ENCODE measurements around the gene REV3L.

The REV3L gene

GRCh38 chr6:111361648-111362047 lies 121.4 kb downstream of the REV3L start:
- no peak overlapping the region for H3K4me3 Mint-ChIP-seq
- H3K9me3 Mint-ChIP-seq = no peaks in the 10 kb centered on the region
- peak; percentile 46 to 60 (median 53) for TF ChIP-seq CTCF (IDR thresholded peaks at IDR 0.05; ENCODE audit: unreplicated experiment in 3 of 3)
- H3K27me3 Mint-ChIP-seq (ENCODE audit: low read depth) = no peaks in the 10 kb centered on the region
- H3K36me3 Mint-ChIP-seq (ENCODE audit: low read depth) = peaks cover 14% of the 10 kb centered on the region
- H3K4me1 Mint-ChIP-seq = peaks cover 7% of the 10 kb centered on the region
- peak overlapping the region in 2 of 3 experiments; percentile 14 to 47 for H3K27ac Mint-ChIP-seq

GRCh38 chr6:111358454-111358853 lies 124.6 kb downstream of the REV3L start:
- H3K9me3 Mint-ChIP-seq = no peaks in the 10 kb centered on the region
- peaks cover 29% of the 10 kb centered on the region for H3K36me3 Mint-ChIP-seq (ENCODE audit: low read depth)
- no peak overlapping the region for H3K4me3 Mint-ChIP-seq
- no peaks in the 10 kb centered on the region for H3K27me3 Mint-ChIP-seq (ENCODE audit: low read depth)
- H3K4me1 Mint-ChIP-seq = peaks cover 17% of the 10 kb centered on the region
- TF ChIP-seq CTCF (IDR thresholded peaks at IDR 0.05; ENCODE audit: unreplicated experiment in 3 of 3) = no peak
- H3K27ac Mint-ChIP-seq = no peak overlapping the region

- no peaks in the 10 kb centered on the region for H3K9me3 Mint-ChIP-seq
- H3K27me3 Mint-ChIP-seq (ENCODE audit: low read depth) = no peaks in the 10 kb centered on the region
- H3K4me3 Mint-ChIP-seq = no peak overlapping the region
- H3K27ac Mint-ChIP-seq = peak overlapping the region in 1 of 3 experiments; percentile 59
- peaks cover 30% of the 10 kb centered on the region for H3K36me3 Mint-ChIP-seq (ENCODE audit: low read depth)
- H3K4me1 Mint-ChIP-seq = peaks cover 17% of the 10 kb centered on the region
- TF ChIP-seq CTCF (IDR thresholded peaks at IDR 0.05; ENCODE audit: unreplicated experiment in 3 of 3) = no peak
Measured at GRCh38 chr6:111357705-111358104, 125.3 kb downstream of the REV3L start.

GRCh38 chr6:111356551-111356950 lies 126.5 kb downstream of the REV3L start:
- peak overlapping the region in 2 of 3 experiments; percentile 43 to 53 for H3K27ac Mint-ChIP-seq
- peaks cover 39% of the 10 kb centered on the region for H3K36me3 Mint-ChIP-seq (ENCODE audit: low read depth)
- no peaks in the 10 kb centered on the region for H3K27me3 Mint-ChIP-seq (ENCODE audit: low read depth)
- H3K4me3 Mint-ChIP-seq = no peak overlapping the region
- H3K9me3 Mint-ChIP-seq = no peaks in the 10 kb centered on the region
- H3K4me1 Mint-ChIP-seq = peaks cover 14% of the 10 kb centered on the region
- no peak for TF ChIP-seq CTCF (IDR thresholded peaks at IDR 0.05; ENCODE audit: unreplicated experiment in 3 of 3)

- Mint-ChIP-seq H3K36me3 (ENCODE audit: low read depth) (peaks cover 46% of the 10 kb centered on the region), H3K4me1 (peaks cover 10% of the 10 kb centered on the region), H3K9me3 (no peaks in the 10 kb centered on the region), H3K4me3 (no peak overlapping the region), H3K27ac (no peak overlapping the region), H3K27me3 (ENCODE audit: low read depth) (no peaks in the 10 kb centered on the region)
- no peak for TF ChIP-seq CTCF (IDR thresholded peaks at IDR 0.05; ENCODE audit: unreplicated experiment in 3 of 3)
Measured at GRCh38 chr6:111354758-111355555, 128.1 kb downstream of the REV3L start.
